ENCODE data around the gene RNF130. TPM values are rescaled to one million over a fixed set of nuclear protein-coding genes. Genes with fewer than 3 reads are reported as not detected.
"Not testable (repeated sequence)": the region's sequence is repeated elsewhere in the genome, so short reads cannot be mapped to it uniquely, and the experiment has no call there.

RNF130 gene
- total and polyA plus RNA-seq, 2 donors = 20.5 to 69.2 TPM

- H3K27ac ChIP-seq (ENCODE audit: low read depth in 1 of 2, low read length in 1 of 2) = no peak overlapping the region
- H3K4me1 ChIP-seq (ENCODE audit: control insufficient read depth in 2 of 2, insufficient read depth in 2 of 2, low read length in 2 of 2) = peaks cover 0 to 3% of the 10 kb centered on the region in 2 donors
- H3K9me3 ChIP-seq (ENCODE audit: control insufficient read depth in 2 of 2, insufficient read depth in 1 of 2, low read length in 1 of 2) = no peaks in the 10 kb centered on the region
- H3K4me3 ChIP-seq (ENCODE audit: low read length in 2 of 2) = no peak overlapping the region
- H3K36me3 ChIP-seq (ENCODE audit: control insufficient read depth in 2 of 2, insufficient read depth in 2 of 2, low read length in 1 of 2) = no peaks in the 10 kb centered on the region
- H3K27me3 ChIP-seq (ENCODE audit: control insufficient read depth in 2 of 2, insufficient read depth in 1 of 2, low read length in 1 of 2) = no peaks in the 10 kb centered on the region
- DNase-seq (ENCODE audit: low read depth in 6 of 9, low spot score in 9 of 9) = no peak
Observed at GRCh38 chr5:180006141-180006540, 65.4 kb downstream of the RNF130 start.

- WGBS = 97% methylated on average over 7 of the region's 7 CpGs
- peaks cover 0 to 3% of the 10 kb centered on the region in 2 donors for H3K4me1 ChIP-seq (ENCODE audit: control insufficient read depth in 2 of 2, insufficient read depth in 2 of 2, low read length in 2 of 2)
- H3K36me3 ChIP-seq (ENCODE audit: control insufficient read depth in 2 of 2, insufficient read depth in 2 of 2, low read length in 1 of 2) = no peaks in the 10 kb centered on the region
- DNase-seq (ENCODE audit: low read depth in 6 of 9, low spot score in 9 of 9) = no peak
- no peak overlapping the region for H3K4me3 ChIP-seq (ENCODE audit: low read length in 2 of 2)
- H3K27ac ChIP-seq (ENCODE audit: low read depth in 1 of 2, low read length in 1 of 2) = no peak overlapping the region
- no peaks in the 10 kb centered on the region for H3K27me3 ChIP-seq (ENCODE audit: control insufficient read depth in 2 of 2, insufficient read depth in 1 of 2, low read length in 1 of 2)
- no peaks in the 10 kb centered on the region for H3K9me3 ChIP-seq (ENCODE audit: control insufficient read depth in 2 of 2, insufficient read depth in 1 of 2, low read length in 1 of 2)
Observed at GRCh38 chr5:180003127-180003526, 68.4 kb downstream of the RNF130 start.

- Histone ChIP-seq H3K27me3 (ENCODE audit: control insufficient read depth in 2 of 2, insufficient read depth in 1 of 2, low read length in 1 of 2) (no peaks in the 10 kb centered on the region), H3K27ac (ENCODE audit: low read depth in 1 of 2, low read length in 1 of 2) (no peak overlapping the region), H3K4me3 (ENCODE audit: low read length in 2 of 2) (no peak overlapping the region), H3K4me1 (ENCODE audit: control insufficient read depth in 2 of 2, insufficient read depth in 2 of 2, low read length in 2 of 2) (no peaks in the 10 kb centered on the region), H3K36me3 (ENCODE audit: control insufficient read depth in 2 of 2, insufficient read depth in 2 of 2, low read length in 1 of 2) (no peaks in the 10 kb centered on the region), H3K9me3 (ENCODE audit: control insufficient read depth in 2 of 2, insufficient read depth in 1 of 2, low read length in 1 of 2) (no peaks in the 10 kb centered on the region)
- DNase-seq (ENCODE audit: low read depth in 6 of 9, low spot score in 9 of 9) = no peak
- WGBS = 99% methylated on average over 2 of the region's 2 CpGs
Observed at GRCh38 chr5:180001742-180002141, 69.8 kb downstream of the RNF130 start.

GRCh38 chr5:180001136-180001535, 70.4 kb downstream of the RNF130 start:
- Histone ChIP-seq H3K27ac (ENCODE audit: low read depth in 1 of 2, low read length in 1 of 2) (no peak overlapping the region), H3K9me3 (ENCODE audit: control insufficient read depth in 2 of 2, insufficient read depth in 1 of 2, low read length in 1 of 2) (no peaks in the 10 kb centered on the region), H3K36me3 (ENCODE audit: control insufficient read depth in 2 of 2, insufficient read depth in 2 of 2, low read length in 1 of 2) (no peaks in the 10 kb centered on the region), H3K27me3 (ENCODE audit: control insufficient read depth in 2 of 2, insufficient read depth in 1 of 2, low read length in 1 of 2) (no peaks in the 10 kb centered on the region), H3K4me1 (ENCODE audit: control insufficient read depth in 2 of 2, insufficient read depth in 2 of 2, low read length in 2 of 2) (no peaks in the 10 kb centered on the region), H3K4me3 (ENCODE audit: low read length in 2 of 2) (no peak overlapping the region)
- no peak for DNase-seq (ENCODE audit: low read depth in 6 of 9, low spot score in 9 of 9)

GRCh38 chr5:179998485-179998884, 73.1 kb downstream of the RNF130 start:
- H3K36me3 ChIP-seq (ENCODE audit: control insufficient read depth in 2 of 2, insufficient read depth in 2 of 2, low read length in 1 of 2) = no peaks in the 10 kb centered on the region
- no peaks in the 10 kb centered on the region for H3K4me1 ChIP-seq (ENCODE audit: control insufficient read depth in 2 of 2, insufficient read depth in 2 of 2, low read length in 2 of 2)
- H3K4me3 ChIP-seq (ENCODE audit: low read length in 2 of 2) = no peak overlapping the region
- H3K9me3 ChIP-seq (ENCODE audit: control insufficient read depth in 2 of 2, insufficient read depth in 1 of 2, low read length in 1 of 2) = peaks cover 0 to 4% of the 10 kb centered on the region in 2 donors
- no peaks in the 10 kb centered on the region for H3K27me3 ChIP-seq (ENCODE audit: control insufficient read depth in 2 of 2, insufficient read depth in 1 of 2, low read length in 1 of 2)
- no peak overlapping the region for H3K27ac ChIP-seq (ENCODE audit: low read depth in 1 of 2, low read length in 1 of 2)
- WGBS = 99% methylated on average over 1 of the region's 1 CpG
- DNase-seq (ENCODE audit: low read depth in 6 of 9, low spot score in 9 of 9) = no peak

- Histone ChIP-seq H3K4me3 (ENCODE audit: low read length in 2 of 2) (no peak overlapping the region), H3K27me3 (ENCODE audit: control insufficient read depth in 2 of 2, insufficient read depth in 1 of 2, low read length in 1 of 2) (no peaks in the 10 kb centered on the region), H3K27ac (ENCODE audit: low read depth in 1 of 2, low read length in 1 of 2) (no peak overlapping the region), H3K36me3 (ENCODE audit: control insufficient read depth in 2 of 2, insufficient read depth in 2 of 2, low read length in 1 of 2) (no peaks in the 10 kb centered on the region), H3K9me3 (ENCODE audit: control insufficient read depth in 2 of 2, insufficient read depth in 1 of 2, low read length in 1 of 2) (peaks cover 0 to 4% of the 10 kb centered on the region in 2 donors), H3K4me1 (ENCODE audit: control insufficient read depth in 2 of 2, insufficient read depth in 2 of 2, low read length in 2 of 2) (no peaks in the 10 kb centered on the region)
- no peak for DNase-seq (ENCODE audit: low read depth in 6 of 9, low spot score in 9 of 9)
- 97% methylated on average over 3 of the region's 3 CpGs for WGBS
Observed at GRCh38 chr5:179994583-179995323, 76.8 kb downstream of the RNF130 start.

GRCh38 chr5:179992855-179993254, 78.7 kb downstream of the RNF130 start:
- not testable (repeated sequence) for H3K4me1 ChIP-seq (ENCODE audit: control insufficient read depth in 2 of 2, insufficient read depth in 2 of 2, low read length in 2 of 2); H3K36me3 ChIP-seq (ENCODE audit: control insufficient read depth in 2 of 2, insufficient read depth in 2 of 2, low read length in 1 of 2); H3K4me3 ChIP-seq (ENCODE audit: low read length in 2 of 2); H3K27ac ChIP-seq (ENCODE audit: low read depth in 1 of 2, low read length in 1 of 2); H3K27me3 ChIP-seq (ENCODE audit: control insufficient read depth in 2 of 2, insufficient read depth in 1 of 2, low read length in 1 of 2); DNase-seq (ENCODE audit: low read depth in 6 of 9, low spot score in 9 of 9); H3K9me3 ChIP-seq (ENCODE audit: control insufficient read depth in 2 of 2, insufficient read depth in 1 of 2, low read length in 1 of 2)
- 96% methylated on average over 4 of the region's 4 CpGs for WGBS

GRCh38 chr5:179991106-179991505, 80.5 kb downstream of the RNF130 start:
- Histone ChIP-seq H3K9me3 (ENCODE audit: control insufficient read depth in 2 of 2, insufficient read depth in 1 of 2, low read length in 1 of 2) (peaks cover 0 to 4% of the 10 kb centered on the region in 2 donors), H3K36me3 (ENCODE audit: control insufficient read depth in 2 of 2, insufficient read depth in 2 of 2, low read length in 1 of 2) (no peaks in the 10 kb centered on the region), H3K4me1 (ENCODE audit: control insufficient read depth in 2 of 2, insufficient read depth in 2 of 2, low read length in 2 of 2) (no peaks in the 10 kb centered on the region), H3K27me3 (ENCODE audit: control insufficient read depth in 2 of 2, insufficient read depth in 1 of 2, low read length in 1 of 2) (no peaks in the 10 kb centered on the region), H3K4me3 (ENCODE audit: low read length in 2 of 2) (no peak overlapping the region), H3K27ac (ENCODE audit: low read depth in 1 of 2, low read length in 1 of 2) (no peak overlapping the region)
- WGBS = 94% methylated on average over 1 of the region's 1 CpG
- DNase-seq (ENCODE audit: low read depth in 6 of 9, low spot score in 9 of 9) = no peak

- not testable (repeated sequence) for DNase-seq (ENCODE audit: low read depth in 6 of 9, low spot score in 9 of 9); H3K4me3 ChIP-seq (ENCODE audit: low read length in 2 of 2); H3K36me3 ChIP-seq (ENCODE audit: control insufficient read depth in 2 of 2, insufficient read depth in 2 of 2, low read length in 1 of 2); H3K27ac ChIP-seq (ENCODE audit: low read depth in 1 of 2, low read length in 1 of 2); H3K9me3 ChIP-seq (ENCODE audit: control insufficient read depth in 2 of 2, insufficient read depth in 1 of 2, low read length in 1 of 2); H3K27me3 ChIP-seq (ENCODE audit: control insufficient read depth in 2 of 2, insufficient read depth in 1 of 2, low read length in 1 of 2); H3K4me1 ChIP-seq (ENCODE audit: control insufficient read depth in 2 of 2, insufficient read depth in 2 of 2, low read length in 2 of 2)
- 97% methylated on average over 8 of the region's 8 CpGs for WGBS
Observed at GRCh38 chr5:179990525-179990924, 81.0 kb downstream of the RNF130 start.
